SK-N-MC (cell line): ENCODE data around the gene ENPP4.

Experiments
- DNase-seq: peaks from one replicate; pipeline ENCODE4 v3.0.0-alpha.2; 2011; ENCODE audit warnings: low read depth, low spot score
- H3K27ac ChIP-seq: fragments of 200-600 bp; sonication (generic); 2 replicates; pipeline ENCODE4 v1.5.1; 2016; ENCODE audit warnings: mixed run types
- H3K36me3 ChIP-seq: fragments of 200-600 bp; sonication (generic); 2 replicates; pipeline ENCODE4 v1.6.1; 2017; ENCODE audit warnings: antibody characterized with exemption, low read length, mixed read lengths; ENCODE audit not compliant: insufficient read depth
- H3K4me3 ChIP-seq: fragments of 200-600 bp; sonication (generic); 2 replicates; pipeline ENCODE4 v1.5.1; 2016
- H3K9ac ChIP-seq: fragments of 200-600 bp; sonication (generic); 2 replicates; pipeline ENCODE4 v1.8.0; 2017; ENCODE audit warnings: mixed run types, mixed read lengths; ENCODE audit not compliant: insufficient read length
- H3K9me3 ChIP-seq: fragments of 200-600 bp; sonication (generic); 2 replicates; pipeline ENCODE4 v1.6.1; 2017; ENCODE audit warnings: low read depth, mild to moderate bottlenecking, antibody characterized with exemption, low read length, moderate library complexity, mixed read lengths
- EZH2 ChIP-seq: fragments of 200-600 bp; sonication (generic); IDR thresholded peaks from one replicate; pipeline ENCODE4 v1.6.1; 2017; ENCODE audit warnings: antibody characterized with exemption
- FOXP2 ChIP-seq: optimal IDR thresholded peaks from 2 replicates; pipeline ENCODE3; 2011; ENCODE audit warnings: mild to moderate bottlenecking, moderate library complexity; ENCODE audit not compliant: insufficient read depth; ENCODE audit errors: extremely low read length, control extremely low read depth
- POLR2AphosphoS5 ChIP-seq: IDR thresholded peaks from 2 replicates; pipeline ENCODE4 v1.6.1; 2012; ENCODE audit warnings: mild to moderate bottlenecking, low read depth, low read length, borderline replicate concordance

The ENPP4 gene

DNA sequence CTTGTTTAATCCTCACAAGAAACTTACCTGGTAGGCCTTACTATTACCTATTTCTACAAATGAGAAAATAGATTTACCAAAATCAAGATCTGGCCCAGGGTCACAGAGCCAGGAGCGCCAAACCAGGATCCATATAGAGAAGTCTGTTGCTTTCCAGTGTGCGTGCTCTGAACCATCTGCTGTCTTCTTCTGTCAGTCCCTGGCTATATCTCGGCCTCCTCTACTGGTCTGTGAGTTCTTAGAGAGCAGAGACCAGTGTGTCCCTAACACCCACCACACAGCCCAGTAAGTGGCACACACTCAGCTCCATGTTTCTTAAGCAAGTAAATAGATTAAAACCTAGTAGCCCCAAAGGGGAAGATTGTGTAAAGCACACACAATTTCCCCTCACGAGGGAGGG, 59.9 kb downstream of the ENPP4 start:
- no peaks in the 10 kb centered on the region for H3K36me3 ChIP-seq
- no peak overlapping the region for H3K27ac ChIP-seq
- H3K9me3 ChIP-seq = no peaks in the 10 kb centered on the region
- H3K4me3 ChIP-seq = no peak overlapping the region
- TF ChIP-seq POLR2AphosphoS5 (no peak), EZH2 (no peak), FOXP2 (no peak)
- DNase-seq = no peak
- H3K9ac ChIP-seq = no peak overlapping the region

DNA sequence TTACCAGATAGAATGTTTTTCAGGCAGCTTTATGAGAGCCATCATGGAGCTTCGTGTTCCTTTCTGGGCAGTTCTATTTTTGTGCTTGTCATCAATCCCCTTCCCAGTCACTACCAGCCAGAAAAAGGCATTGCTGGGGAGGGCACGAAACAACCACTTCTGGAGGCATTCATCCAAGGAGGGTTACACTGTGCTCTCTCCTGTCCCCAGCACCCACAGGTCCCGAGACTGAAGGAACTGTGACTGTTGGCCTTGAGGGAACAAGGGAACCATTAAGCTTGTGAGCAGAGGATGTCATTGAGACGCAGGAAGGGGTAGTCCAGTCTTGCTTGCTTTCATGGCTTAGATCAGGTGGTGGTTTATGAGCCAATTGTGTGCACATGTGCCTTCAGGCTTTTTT, 61.1 kb downstream of the ENPP4 start:
- Histone ChIP-seq H3K9ac (no peak overlapping the region), H3K4me3 (no peak overlapping the region), H3K27ac (no peak overlapping the region), H3K36me3 (no peaks in the 10 kb centered on the region), H3K9me3 (no peaks in the 10 kb centered on the region)
- no peak for TF ChIP-seq EZH2
- TF ChIP-seq POLR2AphosphoS5 = no peak
- no peak for DNase-seq

DNA sequence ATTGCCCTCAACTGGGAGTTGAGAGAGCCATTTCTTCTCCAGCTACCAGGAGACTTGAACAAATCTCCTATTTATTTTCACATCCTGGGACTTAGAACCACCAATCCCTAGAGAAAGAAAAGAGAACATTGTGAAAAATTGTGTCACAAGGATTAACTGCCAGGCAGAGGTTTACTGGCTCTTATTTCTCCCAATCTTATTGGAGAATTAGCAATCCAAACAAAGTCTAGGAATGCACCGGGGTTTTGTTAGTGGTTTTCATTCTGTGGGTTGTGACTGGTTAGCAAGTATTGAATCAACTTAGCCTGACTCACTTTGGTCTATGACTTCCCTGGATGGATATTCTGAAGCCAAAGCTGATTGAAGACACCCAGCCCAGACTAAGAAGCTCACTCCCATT, 62.2 kb downstream of the ENPP4 start:
- Histone ChIP-seq H3K36me3 (no peaks in the 10 kb centered on the region), H3K27ac (no peak overlapping the region), H3K9ac (no peak overlapping the region), H3K9me3 (no peaks in the 10 kb centered on the region), H3K4me3 (no peak overlapping the region)
- no peak for DNase-seq
- TF ChIP-seq FOXP2 (no peak), POLR2AphosphoS5 (no peak), EZH2 (no peak)
